GM10266 (cell line): Measurements from ENCODE around the gene FAM167B.
A peak's percentile ranks its signal among the peaks of the same experiment; 100 is the strongest.

ENCODE experiments used
- DNase-seq: peaks from one replicate; pipeline ENCODE4 v3.0.0; 2012; ENCODE audit errors: extremely low spot score
- CTCF ChIP-seq: IDR thresholded peaks from 2 replicates; pipeline ENCODE4 v1.5.1; 2012; ENCODE audit warnings: mild to moderate bottlenecking, low read depth; ENCODE audit not compliant: control insufficient read depth, insufficient read depth; ENCODE audit errors: missing control alignments

The FAM167B gene

GRCh38 chr1:32246888-32247273 is at the start of gene FAM167B:
Gene FAM167B, plus strand, starts transcription at chr1:32247222. Its CDS starts 200 bp downstream, at chr1:32247422.
- DNase-seq: no peak
- TF ChIP-seq CTCF: no peak

- DNase-seq: no peak
- no peak for TF ChIP-seq CTCF
Measured at GRCh38 chr1:32197837-32198236, 49.2 kb upstream of the FAM167B start.

- TF ChIP-seq CTCF: no peak
- no peak for DNase-seq
Measured at GRCh38 chr1:32198237-32199042, 48.6 kb upstream of the FAM167B start.

GRCh38 chr1:32199043-32199716 is 47.8 kb upstream of the FAM167B start:
- TF ChIP-seq CTCF: no peak
- no peak for DNase-seq

GRCh38 chr1:32199717-32200072 is 47.3 kb upstream of the FAM167B start:
- DNase-seq: no peak
- TF ChIP-seq CTCF: no peak

GRCh38 chr1:32200226-32201010 is 46.6 kb upstream of the FAM167B start, which contains the start of gene CCDC28B:
Gene CCDC28B, plus strand, starts transcription at chr1:32200595. Its CDS starts 1,341 bp downstream, at chr1:32201936.
- DNase-seq: peak; percentile 64
- no peak for TF ChIP-seq CTCF
